NCI-H2081 treated with DMSO at 0.1 percent for 48 hours (cell line): ENCODE measurements around the gene SLC22A15.
"Not testable (repeated sequence)": the region's sequence is repeated elsewhere in the genome, so short reads cannot be mapped to it uniquely, and the experiment has no call there.

Experiments
- DNase-seq: peaks from one replicate; lab custom pipeline; 2025; lab: John Stamatoyannopoulos, UW

SLC22A15 gene

DNA sequence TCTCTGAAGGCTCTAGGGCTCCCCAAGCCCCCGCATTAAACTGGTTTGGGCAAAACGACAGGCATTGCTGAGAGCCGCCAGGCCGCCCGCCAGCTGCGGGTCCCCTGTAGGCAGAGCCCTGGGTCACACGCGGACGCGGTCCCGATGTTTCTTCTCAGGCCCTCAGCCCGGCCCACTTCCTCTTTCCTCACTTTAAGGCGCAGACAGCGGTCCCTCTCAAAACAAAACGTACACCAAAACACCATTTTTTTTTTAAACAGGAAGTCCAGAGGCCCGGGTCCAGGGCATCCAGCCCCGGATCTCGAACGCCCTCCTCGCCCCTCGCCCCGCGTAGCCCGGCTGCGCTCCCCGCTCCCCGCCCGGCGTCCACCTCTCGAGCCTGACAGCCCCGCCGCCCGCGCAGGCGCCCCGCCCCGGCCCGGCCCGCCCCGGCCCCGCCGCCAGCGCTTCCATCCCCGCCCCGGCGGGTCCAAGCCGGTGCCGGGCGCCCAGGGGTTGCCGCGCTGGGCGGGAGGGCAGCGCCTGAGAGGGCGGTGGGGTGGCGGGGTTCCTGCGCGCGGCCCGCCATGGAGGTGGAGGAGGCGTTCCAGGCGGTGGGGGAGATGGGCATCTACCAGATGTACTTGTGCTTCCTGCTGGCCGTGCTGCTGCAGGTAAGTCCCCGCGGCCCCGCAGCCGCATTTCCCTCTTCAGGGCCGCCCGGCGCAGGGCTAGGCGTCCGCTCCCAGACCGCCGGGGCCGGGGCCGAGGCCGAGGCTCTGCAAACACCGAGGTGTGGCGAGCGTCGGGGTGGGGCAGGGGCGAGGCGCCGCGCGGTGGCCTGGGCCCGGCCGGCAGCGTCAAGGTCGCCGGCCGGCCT is at the start of gene SLC22A15:
TSS of gene SLC22A15 (plus strand) at position 452 of the 859 bp plus-strand sequence. CDS start at position 567, 115 bp downstream.
- no peak for DNase-seq

DNA sequence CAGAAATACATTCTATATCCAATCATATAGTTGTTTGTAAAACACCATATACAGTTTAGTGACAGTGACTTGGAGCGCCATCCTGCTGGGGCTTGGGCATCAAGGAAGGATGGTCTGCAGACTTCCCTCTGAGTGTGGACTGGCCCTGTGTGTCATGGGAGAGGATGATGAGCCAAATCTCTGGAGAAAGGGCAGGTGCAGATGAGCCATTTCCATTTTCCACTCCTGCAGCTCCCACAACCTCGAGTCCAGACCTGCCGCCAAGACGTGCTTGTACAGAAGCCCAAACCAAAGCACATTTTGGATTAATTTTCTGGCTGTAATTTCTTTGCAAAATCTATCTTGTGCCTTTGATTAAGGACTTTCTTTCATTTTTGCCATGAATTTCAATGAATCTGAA is 48.3 kb upstream of the SLC22A15 start:
- DNase-seq = no peak

DNA sequence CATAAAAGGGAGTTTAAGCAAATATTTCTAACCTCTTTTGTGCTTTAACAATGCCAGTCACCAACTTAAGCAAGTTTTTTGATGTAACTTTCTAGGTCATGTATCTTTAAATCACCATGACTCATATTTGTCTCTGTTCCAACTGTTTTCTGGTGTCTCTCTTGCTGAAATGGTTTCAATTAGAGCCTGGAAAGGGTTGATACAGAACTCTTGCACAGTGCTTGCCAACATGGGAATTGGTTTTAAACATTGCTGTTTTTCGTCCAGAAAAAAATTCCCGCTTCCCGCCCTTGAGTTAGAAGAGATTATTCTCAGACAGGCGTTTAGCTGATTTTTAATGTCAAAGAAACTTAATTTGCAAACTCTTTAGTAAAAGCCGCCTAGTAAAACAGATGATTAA is 46.4 kb upstream of the SLC22A15 start:
- DNase-seq = no peak

- DNase-seq = no peak
Measured at GRCh38 chr1:115933625-115934024, 42.7 kb upstream of the SLC22A15 start.

DNA sequence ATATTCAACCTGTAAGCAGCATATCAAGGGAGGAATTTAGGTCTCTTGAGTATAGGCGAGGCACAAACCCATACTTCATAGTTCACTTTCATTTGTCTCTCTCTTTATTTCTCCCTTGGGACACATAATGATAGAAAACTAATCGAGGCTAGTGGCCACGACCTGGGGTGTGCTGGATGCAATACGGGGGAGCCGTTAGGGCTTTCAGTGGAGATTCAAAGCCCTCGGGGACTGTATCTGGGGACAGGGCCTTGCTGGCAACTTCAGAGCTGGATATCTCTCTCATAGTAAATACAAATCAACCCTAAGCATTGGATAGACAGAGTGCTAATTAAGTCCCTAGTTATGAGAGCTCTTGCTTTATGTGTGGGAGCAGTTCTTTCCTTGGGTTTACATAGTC is 36.9 kb upstream of the SLC22A15 start:
- no peak for DNase-seq

DNA sequence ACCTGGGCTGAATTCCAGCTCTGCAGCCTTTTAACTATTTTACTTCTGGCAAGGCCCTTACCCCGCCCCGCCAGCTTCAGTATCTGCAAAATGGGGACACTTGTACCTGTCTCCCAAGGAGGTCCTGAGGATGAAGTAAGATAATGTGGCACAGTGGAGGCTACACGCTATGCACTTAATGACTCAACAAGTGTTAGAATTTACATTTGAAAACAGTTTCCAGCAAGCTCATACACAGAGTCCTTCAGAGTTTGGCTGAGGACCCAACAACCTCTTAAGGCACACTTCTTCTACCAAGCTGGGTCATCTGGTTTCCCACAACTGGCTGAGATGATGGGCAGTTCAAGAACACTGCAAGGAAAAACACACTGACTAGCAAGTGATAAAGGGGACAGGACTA is 30.2 kb upstream of the SLC22A15 start:
- DNase-seq = no peak

GRCh38 chr1:115949156-115949555 is 27.2 kb upstream of the SLC22A15 start:
- no peak for DNase-seq

- DNase-seq = no peak
Measured at GRCh38 chr1:115951560-115951959, 24.8 kb upstream of the SLC22A15 start.

DNA sequence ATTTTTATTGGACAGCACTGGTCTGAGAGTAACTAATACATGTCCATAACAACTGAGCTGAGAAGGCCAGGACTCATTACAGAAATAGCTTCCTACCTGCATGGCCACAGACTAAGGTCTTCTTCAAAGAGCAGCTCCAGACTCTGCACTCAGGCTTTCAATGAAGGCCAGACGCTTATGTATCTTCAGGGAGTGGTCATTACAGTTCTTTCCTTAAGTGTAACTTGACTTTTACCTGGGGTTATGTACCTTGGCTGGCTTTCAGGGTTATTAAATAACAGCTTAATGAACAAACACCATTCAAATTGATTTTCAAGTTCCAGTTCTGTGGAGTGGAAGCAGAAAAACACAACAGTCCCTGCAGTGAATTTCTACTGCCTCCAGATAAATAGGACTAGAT is 23.8 kb upstream of the SLC22A15 start:
- DNase-seq = no peak

GRCh38 chr1:115953180-115953579 is 23.1 kb upstream of the SLC22A15 start:
- no peak for DNase-seq

DNA sequence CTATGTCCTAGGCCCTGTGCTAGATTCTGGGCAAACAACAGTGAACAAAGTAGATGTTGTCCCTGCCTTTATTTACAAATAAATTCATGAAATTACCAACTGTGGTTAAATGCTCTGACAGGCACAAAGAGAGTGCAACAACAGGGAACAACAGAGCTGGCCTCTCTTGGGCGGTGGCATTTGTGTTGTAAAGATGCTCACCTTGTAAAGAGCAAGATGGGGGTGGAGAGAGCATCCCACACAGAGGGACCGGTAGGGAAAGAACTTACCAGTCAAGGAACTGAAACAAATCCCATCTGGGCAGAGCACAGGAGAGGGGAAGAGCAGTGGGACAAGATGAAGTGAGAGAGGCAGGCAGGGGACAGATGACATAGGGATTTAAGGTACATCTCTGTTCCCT is 21.6 kb upstream of the SLC22A15 start:
- no peak for DNase-seq

DNA sequence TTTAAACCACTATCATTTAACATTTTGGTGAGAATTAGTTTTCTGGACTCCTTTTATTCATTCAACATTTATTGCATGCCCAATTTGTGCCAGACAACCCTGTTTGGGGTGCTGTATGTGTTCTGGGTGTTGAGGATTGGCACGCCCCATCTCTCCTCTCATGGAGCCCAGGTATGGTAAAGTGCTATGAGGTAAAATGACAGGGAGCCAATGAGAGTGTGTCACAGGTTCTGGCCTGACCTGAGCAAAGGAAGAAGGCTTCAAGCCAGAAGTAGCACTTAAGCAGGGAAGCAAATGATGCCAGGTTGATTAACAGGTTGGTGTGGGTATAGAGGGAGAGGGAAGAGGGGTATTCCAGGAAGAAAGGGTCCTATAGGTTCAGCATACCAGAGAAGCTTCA is 21.1 kb upstream of the SLC22A15 start:
- no peak for DNase-seq

DNA sequence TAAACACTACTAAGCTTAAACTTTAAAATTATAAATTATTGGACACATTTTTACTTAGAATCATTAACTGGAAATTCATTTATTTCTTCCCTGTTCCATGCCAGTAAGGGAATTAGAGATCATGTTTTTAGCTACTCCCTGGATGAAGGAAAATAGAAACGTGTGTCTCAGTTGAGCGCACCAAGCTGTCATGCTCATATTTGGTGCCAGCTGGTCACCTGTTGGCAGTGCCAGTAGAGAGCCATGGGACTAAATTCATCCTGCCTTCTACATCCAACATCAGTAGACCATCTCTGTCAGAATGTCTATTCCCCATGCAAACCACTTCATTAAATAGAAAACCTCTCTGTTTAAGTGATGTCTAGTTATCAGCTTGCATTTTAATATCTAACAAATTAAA is 17.4 kb upstream of the SLC22A15 start:
- no peak for DNase-seq

DNA sequence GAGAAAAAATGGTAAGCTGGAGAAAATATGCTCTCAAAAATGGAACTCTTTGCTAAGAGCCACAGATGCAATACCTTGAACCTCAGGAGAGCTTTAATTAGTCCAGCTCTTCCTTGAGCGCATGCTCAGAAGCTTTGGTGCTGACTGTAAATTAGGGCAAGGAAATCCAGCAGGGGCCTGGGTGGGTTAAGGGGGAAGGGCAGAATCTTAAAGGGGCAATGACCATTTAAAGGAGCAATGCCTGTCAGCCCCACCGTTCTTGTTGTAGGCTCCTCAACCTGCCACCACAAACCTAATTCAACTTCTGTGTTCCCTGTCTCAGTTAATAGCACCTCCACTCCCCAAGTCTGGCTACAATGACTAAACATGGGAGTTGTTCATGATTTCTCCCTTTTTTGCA is 6.8 kb upstream of the SLC22A15 start:
- no peak for DNase-seq

DNA sequence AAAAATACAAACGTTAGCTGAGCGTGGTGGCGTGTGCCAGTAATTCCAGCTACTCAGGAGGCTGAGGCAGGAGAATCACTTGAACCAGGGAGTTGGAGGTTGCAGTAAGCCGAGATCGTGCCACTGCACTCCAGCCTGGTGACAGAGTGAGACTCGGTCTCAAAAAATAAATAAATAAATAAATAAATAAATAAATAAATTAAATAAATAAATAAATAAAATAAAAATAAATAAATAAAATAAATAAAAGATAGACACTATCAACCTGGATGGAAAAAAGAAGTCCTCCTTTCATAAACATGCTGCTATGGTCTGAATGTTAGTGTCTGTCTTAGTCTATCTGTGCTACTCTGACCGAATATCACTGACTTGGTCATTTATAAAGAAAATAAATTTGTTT is 4.5 kb upstream of the SLC22A15 start:
- not testable (repeated sequence) for DNase-seq

GRCh38 chr1:115973154-115973553 is 3.2 kb upstream of the SLC22A15 start:
- DNase-seq = no peak

GRCh38 chr1:115975569-115976061 is 698 bp upstream of the SLC22A15 start:
- DNase-seq = no peak

DNA sequence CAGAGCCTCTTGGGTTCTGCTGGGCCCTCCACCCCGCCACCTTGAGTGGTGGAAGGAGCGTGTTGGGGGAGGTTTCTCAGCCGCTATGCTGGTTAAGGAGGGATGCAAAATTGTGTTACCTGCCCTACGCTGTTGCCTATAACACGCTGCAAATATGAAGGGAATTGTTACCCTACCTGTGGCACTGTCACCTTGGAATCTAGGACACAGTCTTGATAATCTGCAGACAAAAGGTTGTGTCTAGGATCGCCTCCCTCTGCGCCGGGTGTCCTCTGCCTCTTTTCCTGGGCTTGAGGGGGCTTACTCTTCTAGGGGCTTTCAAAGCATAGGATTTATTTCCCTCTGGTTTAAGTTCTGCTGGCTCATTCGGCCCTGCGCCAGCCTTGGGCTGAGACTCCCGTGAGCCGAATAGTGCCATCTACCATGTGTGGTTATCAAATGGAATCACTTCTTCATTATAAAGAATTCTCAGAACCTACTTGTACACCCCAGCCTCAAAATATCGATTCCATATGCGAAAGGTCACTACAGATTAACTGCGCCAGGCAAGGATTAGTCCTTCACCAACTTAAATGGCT is 697 bp downstream of the SLC22A15 start:
- no peak for DNase-seq

- no peak for DNase-seq
Measured at GRCh38 chr1:115977499-115978258, 1.4 kb downstream of the SLC22A15 start.

DNA sequence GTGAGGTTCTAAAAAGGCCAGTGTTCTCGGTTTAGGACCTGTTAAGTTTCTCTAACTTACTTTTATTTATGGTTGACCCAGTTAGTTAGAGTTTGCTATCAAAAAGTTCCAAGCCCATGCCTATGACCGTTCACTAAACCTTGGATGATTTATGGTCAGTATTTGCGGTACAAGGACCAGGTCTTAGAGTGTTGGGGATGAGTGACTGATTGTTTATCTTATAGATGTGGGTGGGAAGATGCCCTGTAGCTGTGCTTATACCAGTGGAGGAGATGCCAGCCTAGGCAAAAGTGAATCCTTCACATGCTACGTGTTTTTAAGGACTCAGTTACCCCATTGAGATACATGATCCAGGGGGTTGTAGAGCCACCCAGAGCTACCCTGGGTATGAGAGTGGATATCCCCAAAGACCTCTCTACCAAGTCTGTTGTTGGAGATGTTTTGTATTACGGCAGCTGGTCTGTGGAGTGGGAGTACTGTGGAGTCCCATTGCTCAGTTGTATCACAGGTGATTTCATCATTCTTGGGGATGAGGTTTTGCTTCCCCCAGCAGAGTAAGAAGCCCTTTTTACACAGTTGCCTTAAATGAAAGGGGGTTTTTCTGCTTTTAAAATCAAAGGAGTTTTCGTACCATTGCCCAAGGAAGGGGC is 2.1 kb downstream of the SLC22A15 start:
- DNase-seq = no peak

GRCh38 chr1:115980156-115980555 is 3.8 kb downstream of the SLC22A15 start:
- no peak for DNase-seq
